Subcutaneous abdominal adipose tissue (tissue), 5 donors: ENCODE measurements around the gene PAX7.

Source experiments
- H3K27ac ChIP-seq: one replicate; pipeline ENCODE4 v1.7.0; 2013; ENCODE audit warnings: low read depth, mild to moderate bottlenecking, inconsistent platforms, low read length, moderate library complexity
- H3K27me3 ChIP-seq, 5 donors: one replicate each; pipeline ENCODE4 v1.7.0; 2013; ENCODE audit warnings: low read length in 5 of 5, inconsistent platforms in 1 of 5; ENCODE audit not compliant: control insufficient read depth in 5 of 5, insufficient read depth in 4 of 5
- H3K36me3 ChIP-seq, 5 donors: one replicate each; pipeline ENCODE4 v1.7.0; 2013; ENCODE audit warnings: low read length in 5 of 5; ENCODE audit not compliant: control insufficient read depth in 5 of 5, insufficient read depth in 5 of 5
- H3K4me1 ChIP-seq, 5 donors: one replicate each; pipeline ENCODE4 v1.7.0; 2013; ENCODE audit warnings: low read length in 5 of 5, mild to moderate bottlenecking in 3 of 5, moderate library complexity in 1 of 5; ENCODE audit not compliant: control insufficient read depth in 5 of 5, insufficient read depth in 5 of 5
- H3K4me3 ChIP-seq, 5 donors: one replicate each; pipeline ENCODE4 v1.7.0; 2013; ENCODE audit warnings: low read length in 5 of 5, low read depth in 1 of 5
- H3K9ac ChIP-seq, 5 donors: one replicate each; pipeline ENCODE4 v1.7.0; 2013; ENCODE audit warnings: low read length in 5 of 5, mild to moderate bottlenecking in 4 of 5, moderate library complexity in 3 of 5
- H3K9me3 ChIP-seq, 5 donors: one replicate each; pipeline ENCODE4 v1.7.0; 2013; ENCODE audit warnings: low read length in 5 of 5; ENCODE audit not compliant: control insufficient read depth in 5 of 5
- donor health status: healthy.
- donor health status: healthy.
- donor health status: healthy.
- donor health status: healthy.
- donor health status: healthy.

PAX7 gene

GRCh38 chr1:18646786-18647410, 16.3 kb downstream of the PAX7 start:
- no peak overlapping the region for H3K4me3 ChIP-seq
- H3K4me1 ChIP-seq, result peaks cover 0 to 4% (median 0%) of the 10 kb centered on the region in 5 donors

GRCh38 chr1:18647681-18648214, 17.1 kb downstream of the PAX7 start:
- no peak overlapping the region for H3K4me3 ChIP-seq
- H3K9me3 ChIP-seq, result no peaks in the 10 kb centered on the region
- H3K27me3 ChIP-seq, result peaks cover 42 to 90% (median 67%) of the 10 kb centered on the region in 5 donors

More at GRCh38 chr1:18646786-18647410, 16.3 kb downstream of the PAX7 start:
- no peak overlapping the region for H3K9ac ChIP-seq
- H3K9me3 ChIP-seq, result no peaks in the 10 kb centered on the region
- H3K27me3 ChIP-seq, result peaks cover 45 to 88% (median 66%) of the 10 kb centered on the region in 5 donors
- no peak overlapping the region for H3K27ac ChIP-seq
- no peaks in the 10 kb centered on the region for H3K36me3 ChIP-seq

GRCh38 chr1:18649693-18650370, 19.2 kb downstream of the PAX7 start:
- Histone ChIP-seq H3K27me3 (peaks cover 44 to 89% (median 72%) of the 10 kb centered on the region in 5 donors), H3K9me3 (no peaks in the 10 kb centered on the region), H3K36me3 (no peaks in the 10 kb centered on the region), H3K9ac (no peak overlapping the region), H3K27ac (no peak overlapping the region), H3K4me3 (no peak overlapping the region), H3K4me1 (peaks cover 0 to 4% (median 0%) of the 10 kb centered on the region in 5 donors)

More at GRCh38 chr1:18647681-18648214, 17.1 kb downstream of the PAX7 start:
- H3K4me1 ChIP-seq, result peaks cover 0 to 4% (median 0%) of the 10 kb centered on the region in 5 donors
- H3K27ac ChIP-seq, result no peak overlapping the region
- no peak overlapping the region for H3K9ac ChIP-seq
- no peaks in the 10 kb centered on the region for H3K36me3 ChIP-seq

- Histone ChIP-seq H3K27me3 (peaks cover 38 to 81% (median 64%) of the 10 kb centered on the region in 5 donors), H3K4me3 (no peak overlapping the region)
These were observed 21.1 kb downstream of the PAX7 start for GRCh38 chr1:18651713-18652112.

GRCh38 chr1:18652791-18653190, 22.1 kb downstream of the PAX7 start:
- Histone ChIP-seq H3K9ac (no peak overlapping the region), H3K27me3 (peaks cover 32 to 77% (median 60%) of the 10 kb centered on the region in 5 donors)

More at GRCh38 chr1:18651713-18652112, 21.1 kb downstream of the PAX7 start:
- no peaks in the 10 kb centered on the region for H3K9me3 ChIP-seq
- no peak overlapping the region for H3K27ac ChIP-seq
- peaks cover 0 to 4% (median 0%) of the 10 kb centered on the region in 5 donors for H3K4me1 ChIP-seq
- H3K9ac ChIP-seq, result no peak overlapping the region
- H3K36me3 ChIP-seq, result no peaks in the 10 kb centered on the region

GRCh38 chr1:18653367-18653766, 22.7 kb downstream of the PAX7 start:
- Histone ChIP-seq H3K27me3 (peaks cover 31 to 74% (median 57%) of the 10 kb centered on the region in 5 donors), H3K36me3 (no peaks in the 10 kb centered on the region), H3K4me1 (no peaks in the 10 kb centered on the region), H3K9ac (no peak overlapping the region), H3K27ac (no peak overlapping the region), H3K4me3 (no peak overlapping the region), H3K9me3 (no peaks in the 10 kb centered on the region)

More at GRCh38 chr1:18652791-18653190, 22.1 kb downstream of the PAX7 start:
- Histone ChIP-seq H3K4me3 (no peak overlapping the region), H3K36me3 (no peaks in the 10 kb centered on the region), H3K4me1 (no peaks in the 10 kb centered on the region), H3K9me3 (no peaks in the 10 kb centered on the region), H3K27ac (no peak overlapping the region)

- Histone ChIP-seq H3K9me3 (no peaks in the 10 kb centered on the region), H3K4me3 (no peak overlapping the region)
These were observed 23.3 kb downstream of the PAX7 start for GRCh38 chr1:18653916-18654315.

GRCh38 chr1:18654599-18654998, 24.0 kb downstream of the PAX7 start:
- peaks cover 21 to 71% (median 54%) of the 10 kb centered on the region in 5 donors for H3K27me3 ChIP-seq
- no peaks in the 10 kb centered on the region for H3K36me3 ChIP-seq
- no peaks in the 10 kb centered on the region for H3K4me1 ChIP-seq
- no peak overlapping the region for H3K9ac ChIP-seq
- no peak overlapping the region for H3K4me3 ChIP-seq
- H3K27ac ChIP-seq, result no peak overlapping the region
- H3K9me3 ChIP-seq, result no peaks in the 10 kb centered on the region

More at GRCh38 chr1:18653916-18654315, 23.3 kb downstream of the PAX7 start:
- H3K27ac ChIP-seq, result no peak overlapping the region
- H3K9ac ChIP-seq, result no peak overlapping the region
- H3K27me3 ChIP-seq, result peaks cover 26 to 70% (median 56%) of the 10 kb centered on the region in 5 donors
- no peaks in the 10 kb centered on the region for H3K4me1 ChIP-seq
- no peaks in the 10 kb centered on the region for H3K36me3 ChIP-seq

GRCh38 chr1:18657506-18658201, 27.0 kb downstream of the PAX7 start:
- Histone ChIP-seq H3K9me3 (no peaks in the 10 kb centered on the region), H3K4me1 (no peaks in the 10 kb centered on the region), H3K36me3 (no peaks in the 10 kb centered on the region), H3K27ac (no peak overlapping the region), H3K4me3 (no peak overlapping the region), H3K9ac (no peak overlapping the region), H3K27me3 (peaks cover 26 to 60% (median 44%) of the 10 kb centered on the region in 5 donors)
